Activated CD4-positive, alpha-beta memory T cell treated with anti-CD3 and anti-CD28 coated beads, Interleukin-2, amount 10 ng/mL, durations not matched to agents 7 days and 5 days (primary cell): ENCODE data around the gene OR52H1. TPM values are rescaled to one million over a fixed set of nuclear protein-coding genes. Genes with fewer than 3 reads are reported as not detected.

ENCODE experiments used
- CTCF ChIA-PET: fragments of 350-600 bp; sonication (Branson Sonifier 250); formaldehyde crosslinking; loops from one replicate; lab custom pipeline; 2021; ENCODE audit warnings: antibody characterized with exemption, inconsistent platforms; lab: Charles Lee
- POLR2A ChIA-PET: fragments of 350-600 bp; sonication (Branson Sonifier 250); formaldehyde crosslinking; loops from one replicate; lab custom pipeline; 2021; ENCODE audit warnings: antibody characterized with exemption; lab: Charles Lee
- DNase-seq: peaks from one replicate; pipeline ENCODE4 v3.0.0-alpha.2; 2020
- H3K27ac Mint-ChIP-seq: one replicate; pipeline ENCODE4 v1.8.0; 2021; ENCODE audit warnings: mild to moderate bottlenecking, mixed read lengths
- H3K27me3 Mint-ChIP-seq: one replicate; pipeline ENCODE4 v1.8.0; 2021; ENCODE audit warnings: mixed read lengths
- H3K36me3 Mint-ChIP-seq: one replicate; pipeline ENCODE4 v1.8.0; 2021; ENCODE audit warnings: low read depth, mixed read lengths
- H3K4me1 Mint-ChIP-seq: one replicate; pipeline ENCODE4 v1.8.0; 2021; ENCODE audit warnings: mixed read lengths
- H3K4me3 Mint-ChIP-seq: one replicate; pipeline ENCODE4 v1.8.0; 2021; ENCODE audit warnings: mild to moderate bottlenecking, mixed read lengths
- H3K9me3 Mint-ChIP-seq: one replicate; pipeline ENCODE4 v1.8.0; 2021; ENCODE audit warnings: mixed read lengths
- total RNA-seq, 2 experiments: library from RNA; stranded (reverse); gene quantifications; one replicate each; pipeline ENCODE4 v1.2.3, GENCODE V29; 2021

Gene OR52H1
- total RNA-seq, 2 experiments from 2014 or later: not detected

- ChIA-PET CTCF (no interaction called here), POLR2A (no interaction called here)
- no peaks in the 10 kb centered on the region for H3K4me1 Mint-ChIP-seq
- no peaks in the 10 kb centered on the region for H3K9me3 Mint-ChIP-seq
- no peaks in the 10 kb centered on the region for H3K36me3 Mint-ChIP-seq
- no peak overlapping the region for H3K4me3 Mint-ChIP-seq
- H3K27ac Mint-ChIP-seq: no peak overlapping the region
- H3K27me3 Mint-ChIP-seq: no peaks in the 10 kb centered on the region
- DNase-seq: no peak
Observed at GRCh38 chr11:5524756-5525155, 23.6 kb downstream of the OR52H1 start.

DNA sequence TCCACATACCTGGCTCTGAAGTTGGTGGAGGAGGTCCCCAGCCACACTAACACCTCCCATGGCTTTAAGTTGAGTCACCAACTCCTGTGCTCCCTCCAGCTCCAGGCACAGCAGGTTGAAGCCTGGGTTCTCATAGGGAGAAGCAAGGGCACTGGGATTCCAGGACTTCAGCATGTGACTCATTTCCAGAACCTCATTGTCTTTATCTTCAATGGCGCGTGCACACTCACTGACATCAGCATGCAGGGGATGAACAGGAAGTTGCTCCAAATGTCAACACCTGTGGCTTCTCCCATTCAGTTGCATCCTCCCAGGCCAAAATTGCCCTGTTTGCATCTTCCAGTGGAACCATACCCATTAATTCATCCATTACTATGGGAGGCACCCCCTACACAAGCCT is 26.0 kb downstream of the OR52H1 start:
- Mint-ChIP-seq H3K9me3 (no peaks in the 10 kb centered on the region), H3K27ac (no peak overlapping the region), H3K36me3 (no peaks in the 10 kb centered on the region), H3K27me3 (no peaks in the 10 kb centered on the region), H3K4me3 (no peak overlapping the region), H3K4me1 (no peaks in the 10 kb centered on the region)
- DNase-seq: no peak
- POLR2A ChIA-PET: no interaction called here
- CTCF ChIA-PET: no interaction called here

- Mint-ChIP-seq H3K27me3 (no peaks in the 10 kb centered on the region), H3K9me3 (no peaks in the 10 kb centered on the region), H3K4me1 (no peaks in the 10 kb centered on the region), H3K4me3 (no peak overlapping the region), H3K27ac (no peak overlapping the region), H3K36me3 (no peaks in the 10 kb centered on the region)
- ChIA-PET CTCF (no interaction called here), POLR2A (no interaction called here)
- DNase-seq: no peak
Observed at GRCh38 chr11:5521540-5521939, 26.8 kb downstream of the OR52H1 start.

DNA sequence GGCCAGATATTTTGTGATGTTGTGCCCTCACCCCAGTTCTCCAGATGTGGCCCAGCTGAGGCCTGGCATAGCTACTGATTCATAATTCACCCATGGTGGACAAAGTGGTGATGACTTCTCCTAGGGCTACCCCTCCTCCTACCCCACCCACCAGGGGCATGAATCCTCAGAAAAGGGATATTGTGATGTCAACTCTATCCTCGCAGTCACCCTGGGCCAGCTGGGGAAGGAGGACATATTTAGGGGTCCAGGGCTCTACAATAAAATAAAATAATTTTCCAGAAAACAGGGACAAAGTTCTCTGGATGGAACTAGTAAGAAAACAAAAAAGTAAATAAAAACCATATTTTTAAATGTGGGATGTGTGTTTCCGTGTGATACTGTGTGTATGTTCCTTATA is 31.7 kb downstream of the OR52H1 start, which contains the start of gene UBQLNL:
TSS of gene UBQLNL (minus strand) at position 101 of the 400 bp plus-strand sequence. CDS start 258 bp downstream, outside the sequence.
- ChIA-PET POLR2A (no interaction called here), CTCF (no interaction called here)
- no peaks in the 10 kb centered on the region for H3K9me3 Mint-ChIP-seq
- no peak within 1 kb of the TSS for H3K27ac Mint-ChIP-seq
- no peaks in the 10 kb centered on the region for H3K36me3 Mint-ChIP-seq
- peaks cover 1% of the 10 kb centered on the region for H3K27me3 Mint-ChIP-seq
- no peaks in the 10 kb centered on the region for H3K4me1 Mint-ChIP-seq
- no peak for DNase-seq
- H3K4me3 Mint-ChIP-seq: no peak within 1 kb of the TSS

- Mint-ChIP-seq H3K4me3 (no peak overlapping the region), H3K27ac (no peak overlapping the region), H3K27me3 (peaks cover 8% of the 10 kb centered on the region), H3K9me3 (no peaks in the 10 kb centered on the region), H3K4me1 (no peaks in the 10 kb centered on the region), H3K36me3 (no peaks in the 10 kb centered on the region)
- ChIA-PET CTCF (no interaction called here), POLR2A (no interaction called here)
- no peak for DNase-seq
Observed at GRCh38 chr11:5514841-5515240, 33.5 kb downstream of the OR52H1 start.

- H3K4me3 Mint-ChIP-seq: no peak within 1 kb of the TSS
- peaks cover 8% of the 10 kb centered on the region for H3K27me3 Mint-ChIP-seq
- H3K36me3 Mint-ChIP-seq: no peaks in the 10 kb centered on the region
- POLR2A ChIA-PET: no interaction called here
- no peak for DNase-seq
- H3K4me1 Mint-ChIP-seq: no peaks in the 10 kb centered on the region
- no peaks in the 10 kb centered on the region for H3K9me3 Mint-ChIP-seq
- CTCF ChIA-PET: no interaction called here
- H3K27ac Mint-ChIP-seq: no peak within 1 kb of the TSS
Observed at GRCh38 chr11:5509803-5510202, 38.5 kb downstream of the OR52H1 start, which contains the start of gene UBQLN3. UBQLN3 (minus strand) TSS chr11:5509957; CDS start chr11:5509558, 399 bp downstream.

DNA sequence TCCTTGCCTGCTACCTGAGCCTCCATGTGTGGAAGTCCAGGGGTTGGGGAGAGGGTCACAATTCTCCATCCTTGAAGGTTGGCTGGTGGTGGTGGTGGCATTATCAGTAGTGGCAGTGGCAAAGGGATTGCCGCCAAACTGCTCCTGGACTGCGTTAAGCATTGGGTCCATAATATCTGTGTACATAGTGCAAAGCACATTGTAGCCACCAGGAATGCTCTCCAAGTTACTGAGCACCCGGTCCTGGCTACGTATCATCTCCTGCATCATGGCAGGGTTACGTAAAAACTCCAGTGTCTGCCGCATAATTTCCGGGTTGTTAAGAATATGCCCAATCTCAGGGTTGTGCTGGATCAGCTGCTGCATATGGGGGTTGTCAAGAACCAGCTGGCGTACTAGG is 39.7 kb downstream of the OR52H1 start:
- CTCF ChIA-PET: no interaction called here
- Mint-ChIP-seq H3K36me3 (no peaks in the 10 kb centered on the region), H3K27me3 (peaks cover 13% of the 10 kb centered on the region), H3K4me1 (no peaks in the 10 kb centered on the region), H3K9me3 (no peaks in the 10 kb centered on the region), H3K4me3 (no peak overlapping the region), H3K27ac (no peak overlapping the region)
- no peak for DNase-seq
- POLR2A ChIA-PET: no interaction called here

GRCh38 chr11:5507933-5508305 is 40.4 kb downstream of the OR52H1 start:
- Mint-ChIP-seq H3K9me3 (no peaks in the 10 kb centered on the region), H3K36me3 (no peaks in the 10 kb centered on the region), H3K27me3 (peaks cover 13% of the 10 kb centered on the region), H3K4me3 (no peak overlapping the region), H3K4me1 (no peaks in the 10 kb centered on the region), H3K27ac (no peak overlapping the region)
- ChIA-PET CTCF (no interaction called here), POLR2A (no interaction called here)
- no peak for DNase-seq

DNA sequence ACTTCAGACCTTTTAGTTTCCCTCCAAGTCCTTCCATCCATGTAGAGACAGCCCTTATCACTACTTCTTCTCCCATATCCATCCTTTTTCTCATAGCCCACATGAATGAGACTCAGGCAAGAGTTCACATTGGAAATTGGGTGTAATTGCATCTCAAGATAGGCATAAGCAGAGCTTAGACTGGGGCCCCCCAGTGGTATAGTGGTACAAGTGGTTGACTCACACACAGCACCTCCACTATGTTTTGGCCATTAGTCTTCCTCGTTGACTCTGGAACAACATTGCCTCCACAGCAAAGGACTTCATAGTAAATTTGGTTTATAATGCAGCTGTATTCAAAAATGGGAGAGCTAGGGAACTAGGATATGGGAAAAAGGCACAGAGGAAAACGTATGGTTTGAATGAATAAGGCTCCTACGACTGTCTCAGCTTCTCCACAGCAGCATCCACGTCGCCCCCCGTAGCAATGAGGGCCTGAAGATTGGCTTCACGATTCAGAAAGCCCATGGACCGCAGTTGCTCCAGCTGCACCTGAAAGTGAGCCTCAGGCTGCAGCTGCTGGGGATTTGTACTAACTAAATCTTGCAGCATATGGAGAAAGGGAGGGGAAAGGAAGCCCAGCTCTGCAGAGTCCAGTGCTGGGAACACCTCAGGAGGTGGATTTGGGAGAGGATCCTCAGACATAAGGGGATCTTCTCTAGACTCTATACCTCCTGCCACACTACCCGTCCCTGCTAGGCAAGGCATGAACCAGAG is 41.0 kb downstream of the OR52H1 start:
- ChIA-PET POLR2A (interaction anchor here (1.0 kb wide), 1 partner anchor 19 kb away, joined by 3 read pairs; no protein-coding TSS in a partner anchor), CTCF (interaction anchor here (1.3 to 1.5 kb wide), 2 partner anchors 31 to 92 kb away, joined by 3 read pairs; no protein-coding TSS in a partner anchor)
- DNase-seq: no peak
- Mint-ChIP-seq H3K27ac (no peak overlapping the region), H3K27me3 (peaks cover 12% of the 10 kb centered on the region), H3K4me3 (no peak overlapping the region), H3K4me1 (no peaks in the 10 kb centered on the region), H3K9me3 (no peaks in the 10 kb centered on the region), H3K36me3 (no peaks in the 10 kb centered on the region)

DNA sequence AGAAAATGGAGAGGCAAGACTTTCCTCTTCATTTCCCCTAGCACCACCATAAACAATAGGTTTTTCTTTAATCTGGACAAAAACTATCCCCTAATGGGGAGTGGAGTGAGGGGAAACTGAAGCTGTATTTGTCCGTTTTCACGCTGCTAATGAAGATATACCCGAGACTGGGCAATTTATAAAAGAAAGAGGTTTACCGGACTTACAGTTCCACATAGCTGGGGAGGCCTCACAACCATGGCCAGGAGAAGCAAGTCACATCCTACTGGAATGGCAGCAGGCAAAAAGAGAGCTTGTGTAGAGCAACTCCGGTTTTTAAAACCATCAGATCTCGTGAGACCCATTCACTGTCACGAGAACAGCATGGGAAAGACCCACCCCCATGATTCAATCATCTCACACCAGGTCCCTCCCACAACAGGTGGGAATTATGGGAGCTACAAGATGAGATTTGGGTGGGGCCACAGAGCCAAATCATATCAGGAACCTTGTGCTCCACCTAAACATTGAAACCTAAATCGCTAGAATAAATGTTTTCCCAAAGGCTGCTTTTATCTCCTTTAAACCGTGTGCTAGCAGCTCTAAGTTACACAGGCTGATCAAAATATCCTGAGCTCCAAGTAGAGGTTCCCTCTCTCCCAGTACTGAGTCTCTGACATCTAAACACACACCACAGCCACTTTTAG is 42.8 kb downstream of the OR52H1 start:
- ChIA-PET CTCF (interaction anchor here (1.3 to 1.5 kb wide), 2 partner anchors 29 to 94 kb away, joined by 3 read pairs; no protein-coding TSS in a partner anchor), POLR2A (no interaction called here)
- no peaks in the 10 kb centered on the region for H3K4me1 Mint-ChIP-seq
- no peak for DNase-seq
- H3K27me3 Mint-ChIP-seq: peaks cover 12% of the 10 kb centered on the region
- H3K9me3 Mint-ChIP-seq: no peaks in the 10 kb centered on the region
- no peak overlapping the region for H3K4me3 Mint-ChIP-seq
- no peaks in the 10 kb centered on the region for H3K36me3 Mint-ChIP-seq
- H3K27ac Mint-ChIP-seq: no peak overlapping the region

DNA sequence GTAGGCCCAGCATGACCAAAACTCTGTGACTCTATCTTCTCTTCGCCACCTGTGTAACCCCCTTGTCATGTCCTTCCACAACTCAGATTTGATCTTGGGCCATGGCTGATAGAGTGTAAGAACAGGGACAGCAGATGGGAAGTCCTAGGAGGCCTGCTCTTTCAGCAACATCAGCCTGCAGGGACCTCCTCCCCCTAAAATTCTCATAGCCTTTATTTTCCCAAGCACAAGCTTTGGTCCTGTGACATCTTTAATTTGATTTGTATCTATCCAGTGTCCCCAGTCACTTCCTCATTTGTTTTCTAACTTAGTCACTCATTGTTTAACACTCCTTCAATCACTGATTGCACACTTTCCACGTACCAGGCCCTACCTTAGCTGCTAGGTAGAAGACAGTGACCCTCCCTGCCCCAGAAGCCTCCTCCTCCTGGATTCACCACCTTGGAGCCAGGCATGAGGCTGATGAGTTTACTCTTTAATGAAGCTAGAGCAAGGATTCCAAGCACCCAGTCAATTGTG is 43.9 kb downstream of the OR52H1 start:
- ChIA-PET POLR2A (no interaction called here), CTCF (no interaction called here)
- H3K4me3 Mint-ChIP-seq: no peak overlapping the region
- H3K9me3 Mint-ChIP-seq: no peaks in the 10 kb centered on the region
- H3K36me3 Mint-ChIP-seq: no peaks in the 10 kb centered on the region
- no peak overlapping the region for H3K27ac Mint-ChIP-seq
- no peak for DNase-seq
- H3K27me3 Mint-ChIP-seq: peaks cover 11% of the 10 kb centered on the region
- no peaks in the 10 kb centered on the region for H3K4me1 Mint-ChIP-seq

GRCh38 chr11:5500393-5500801 is 47.9 kb downstream of the OR52H1 start:
- Mint-ChIP-seq H3K9me3 (no peaks in the 10 kb centered on the region), H3K4me3 (no peak overlapping the region), H3K36me3 (no peaks in the 10 kb centered on the region), H3K27ac (no peak overlapping the region), H3K27me3 (peaks cover 11% of the 10 kb centered on the region), H3K4me1 (no peaks in the 10 kb centered on the region)
- CTCF ChIA-PET: no interaction called here
- POLR2A ChIA-PET: no interaction called here
- no peak for DNase-seq

GRCh38 chr11:5499671-5500070 is 48.7 kb downstream of the OR52H1 start:
- no peak for DNase-seq
- POLR2A ChIA-PET: no interaction called here
- Mint-ChIP-seq H3K4me3 (no peak overlapping the region), H3K27me3 (peaks cover 10% of the 10 kb centered on the region), H3K9me3 (no peaks in the 10 kb centered on the region), H3K27ac (no peak overlapping the region), H3K36me3 (no peaks in the 10 kb centered on the region), H3K4me1 (no peaks in the 10 kb centered on the region)
- CTCF ChIA-PET: no interaction called here
